HFF-Myc (cell line): Measurements from ENCODE around the gene GRN.

Experiments
- DNase-seq: peaks from one replicate; pipeline ENCODE4 v3.0.0-alpha.2; 2011; ENCODE audit warnings: low read depth; ENCODE audit errors: extremely low read depth
- H3K4me3 ChIP-seq: replicated peaks from 2 replicates; pipeline ENCODE4 v1.5.1; 2011; ENCODE audit warnings: low read depth, mild to moderate bottlenecking, control low read depth, low read length
- TF ChIP-seq, protein P1 (sequence below): IDR thresholded peaks from 2 replicates; pipeline ENCODE4 v1.5.1; 2012; ENCODE audit warnings: mild to moderate bottlenecking, low read depth, low read length, control low read depth; ENCODE audit errors: missing control alignments

GRN gene

DNA sequence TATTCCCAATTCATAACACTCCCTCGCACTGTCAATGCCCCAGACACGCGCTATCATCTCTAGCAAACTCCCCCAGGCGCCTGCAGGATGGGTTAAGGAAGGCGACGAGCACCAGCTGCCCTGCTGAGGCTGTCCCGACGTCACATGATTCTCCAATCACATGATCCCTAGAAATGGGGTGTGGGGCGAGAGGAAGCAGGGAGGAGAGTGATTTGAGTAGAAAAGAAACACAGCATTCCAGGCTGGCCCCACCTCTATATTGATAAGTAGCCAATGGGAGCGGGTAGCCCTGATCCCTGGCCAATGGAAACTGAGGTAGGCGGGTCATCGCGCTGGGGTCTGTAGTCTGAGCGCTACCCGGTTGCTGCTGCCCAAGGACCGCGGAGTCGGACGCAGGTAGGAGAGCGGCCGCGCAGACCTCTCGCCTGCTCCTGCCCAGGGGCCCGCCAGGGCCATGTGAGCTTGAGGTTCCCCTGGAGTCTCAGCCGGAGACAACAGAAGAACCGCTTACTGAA is at the start of gene GRN:
TSS of gene GRN (plus strand) at position 364 of the 515 bp plus-strand sequence. CDS start 3,863 bp downstream, outside the sequence.
- TF ChIP-seq, protein P1, sequence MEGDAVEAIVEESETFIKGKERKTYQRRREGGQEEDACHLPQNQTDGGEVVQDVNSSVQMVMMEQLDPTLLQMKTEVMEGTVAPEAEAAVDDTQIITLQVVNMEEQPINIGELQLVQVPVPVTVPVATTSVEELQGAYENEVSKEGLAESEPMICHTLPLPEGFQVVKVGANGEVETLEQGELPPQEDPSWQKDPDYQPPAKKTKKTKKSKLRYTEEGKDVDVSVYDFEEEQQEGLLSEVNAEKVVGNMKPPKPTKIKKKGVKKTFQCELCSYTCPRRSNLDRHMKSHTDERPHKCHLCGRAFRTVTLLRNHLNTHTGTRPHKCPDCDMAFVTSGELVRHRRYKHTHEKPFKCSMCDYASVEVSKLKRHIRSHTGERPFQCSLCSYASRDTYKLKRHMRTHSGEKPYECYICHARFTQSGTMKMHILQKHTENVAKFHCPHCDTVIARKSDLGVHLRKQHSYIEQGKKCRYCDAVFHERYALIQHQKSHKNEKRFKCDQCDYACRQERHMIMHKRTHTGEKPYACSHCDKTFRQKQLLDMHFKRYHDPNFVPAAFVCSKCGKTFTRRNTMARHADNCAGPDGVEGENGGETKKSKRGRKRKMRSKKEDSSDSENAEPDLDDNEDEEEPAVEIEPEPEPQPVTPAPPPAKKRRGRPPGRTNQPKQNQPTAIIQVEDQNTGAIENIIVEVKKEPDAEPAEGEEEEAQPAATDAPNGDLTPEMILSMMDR, result no peak

GRCh38 chr17:44297975-44298374 is 47.1 kb upstream of the GRN start:
- no peak for DNase-seq
- TF ChIP-seq, protein P1, result no peak
- H3K4me3 ChIP-seq, result no peak overlapping the region

More for the DNA sequence above, at the start of gene GRN:
- peak; percentile 99 for DNase-seq
- peak within 1 kb of the TSS; percentile 96 for H3K4me3 ChIP-seq

GRCh38 chr17:44304651-44305050 is 40.5 kb upstream of the GRN start:
- TF ChIP-seq, protein P1, result no peak
- H3K4me3 ChIP-seq, result no peak overlapping the region
- DNase-seq, result no peak

DNA sequence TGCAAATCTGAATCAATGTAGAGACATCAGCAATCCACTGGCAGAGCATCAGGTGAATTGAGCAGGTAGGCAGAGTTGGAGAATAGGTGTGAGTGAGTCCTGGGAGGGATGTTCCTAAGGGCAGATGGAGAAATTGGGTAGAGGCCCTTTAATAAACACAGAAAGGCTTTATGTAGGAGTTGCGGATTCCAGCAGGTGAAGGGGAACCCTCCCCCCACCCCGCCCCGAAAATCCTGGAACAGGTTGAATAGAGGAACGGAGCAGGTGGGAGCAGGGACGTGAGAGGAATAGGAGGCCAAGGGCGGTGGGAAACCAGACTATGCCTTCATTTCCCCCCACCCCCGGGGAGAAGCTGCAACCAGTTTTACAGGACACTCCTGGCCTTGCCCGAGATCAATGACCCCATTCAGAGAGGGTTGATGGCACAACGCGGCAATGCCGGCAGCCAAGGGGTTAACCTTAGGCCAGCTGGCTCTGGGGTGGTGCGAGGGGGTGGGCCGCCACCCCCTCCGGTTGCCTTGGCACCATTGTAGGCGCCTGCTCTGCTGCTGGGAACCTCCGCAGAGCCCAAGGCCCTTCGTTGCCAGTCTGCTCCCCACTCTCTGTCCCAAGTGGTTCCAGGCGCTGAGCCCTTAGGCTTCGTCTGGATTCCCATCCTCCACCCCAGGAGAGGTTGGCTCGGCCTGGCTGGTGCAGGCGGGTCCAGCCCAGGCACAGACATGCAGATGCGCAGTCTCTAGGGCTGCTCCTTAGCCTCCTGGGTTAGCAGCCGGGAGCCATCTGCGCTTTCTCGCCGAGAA is 37.5 kb upstream of the GRN start:
- no peak for DNase-seq
- H3K4me3 ChIP-seq, result no peak overlapping the region
- TF ChIP-seq, protein P1, result no peak

GRCh38 chr17:44308320-44308818 is 36.7 kb upstream of the GRN start, which contains the start of gene RUNDC3A:
Gene RUNDC3A (plus strand): TSS chr17:44308601. CDS start chr17:44308833, 232 bp downstream.
- TF ChIP-seq, protein P1, result no peak
- peak within 1 kb of the TSS; percentile 19; the same call in 1 of the 2 replicates for H3K4me3 ChIP-seq
- no peak for DNase-seq

DNA sequence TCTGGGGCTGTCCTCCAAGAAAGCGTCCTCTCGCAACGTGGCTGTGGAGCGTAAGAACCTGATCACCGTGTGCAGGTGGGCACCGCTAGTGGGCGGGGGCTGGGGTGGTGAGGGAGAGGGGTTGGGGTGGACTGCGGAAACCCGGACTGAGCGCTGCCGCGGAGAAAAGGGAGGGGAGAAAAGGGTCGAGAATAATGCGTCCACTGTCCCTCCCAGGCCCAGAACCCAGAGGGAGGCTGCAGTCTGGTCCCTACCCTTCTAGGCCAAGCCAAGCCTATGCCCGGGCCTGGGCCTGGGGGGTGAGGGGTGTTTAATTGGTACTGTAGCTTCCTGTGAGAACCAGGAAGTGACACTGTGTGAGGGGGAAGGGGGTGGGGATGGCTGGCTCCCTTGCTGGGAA is 36.2 kb upstream of the GRN start:
- DNase-seq, result no peak
- TF ChIP-seq, protein P1, result no peak
- 0 out of 2 replicates have a peak overlapping the region, but pooled peaks have one; percentile 19 for H3K4me3 ChIP-seq
